ENCODE measurements around the gene SF3B2. TPM values are rescaled to one million over a fixed set of nuclear protein-coding genes. Genes with fewer than 3 reads are reported as not detected.

SF3B2 gene
- total RNA-seq, 5 donors from 2014 or later (not counting 1 experiment from before 2014, with no cell fraction given), result 189 to 264 (median 224) TPM

GRCh38 chr11:66045177-66045639 lies 7.0 kb upstream of the SF3B2 start:
- no peaks in the 10 kb centered on the region for H3K9me3 ChIP-seq
- H3K4me1 ChIP-seq (ENCODE audit: control insufficient read depth in 1 of 2, extremely low read depth in 1 of 2, insufficient read depth in 2 of 2, low read length in 2 of 2), result peaks cover 2 to 18% of the 10 kb centered on the region in 2 experiments
- ATAC-seq (replicated peaks in 1 of 4), result peak; percentile 92 to 96 (median 94)
- no peak overlapping the region for H3K4me3 ChIP-seq (ENCODE audit: control insufficient read depth in 1 of 2, extremely low read depth in 1 of 2, low read length in 1 of 2)
- H3K27ac Mint-ChIP-seq, result peak overlapping the region in 1 of 2 donors; percentile 23
- no peak overlapping the region for H3K27ac ChIP-seq (ENCODE audit: low read length)
- H3K4me1 Mint-ChIP-seq, result peaks cover 11 to 21% (median 13%) of the 10 kb centered on the region in 3 donors
- H3K27me3 ChIP-seq (replicated peaks in 1 of 2; ENCODE audit: control insufficient read depth in 2 of 2, extremely low read depth in 1 of 2, insufficient read depth in 2 of 2, low read length in 1 of 2), result peaks cover 0 to 26% of the 10 kb centered on the region in 2 experiments
- H3K9me3 Mint-ChIP-seq, result no peaks in the 10 kb centered on the region
- H3K36me3 Mint-ChIP-seq, result no peaks in the 10 kb centered on the region
- 13% methylated on average over 8 of the region's 11 CpGs for WGBS (ENCODE audit: insufficient coverage)
- H3K4me3 Mint-ChIP-seq, result no peak overlapping the region
- peak; percentile 58 to 91 (median 78) for DNase-seq
- peaks cover 4 to 6% of the 10 kb centered on the region in 2 donors for H3K27me3 Mint-ChIP-seq
- H3K36me3 ChIP-seq (ENCODE audit: control insufficient read depth in 2 of 2, extremely low read depth in 1 of 2, insufficient read depth in 1 of 2, low read length in 1 of 2), result no peaks in the 10 kb centered on the region
- ChIA-PET POLR2A (interaction anchor here in 1 of 2 donors (0.5 kb wide), 1 partner anchor 613 kb away, joined by 3 read pairs; no protein-coding TSS in a partner anchor), CTCF (interaction anchor here (0.6 to 2.0 kb wide), 13 partner anchors 11 to 824 kb away, joined by 3 to 11 read pairs (median 4); partner anchors contain the start of genes CCDC85B (in 1 of the 2) and PACS1 (in 1 of the 2))

GRCh38 chr11:66046901-66047300 lies 5.3 kb upstream of the SF3B2 start:
- H3K27ac ChIP-seq (ENCODE audit: low read length), result no peak overlapping the region
- WGBS (ENCODE audit: insufficient coverage), result no CpG with 5 or more reads among the region's 3 CpGs
- no peaks in the 10 kb centered on the region for H3K9me3 ChIP-seq
- no peaks in the 10 kb centered on the region for H3K36me3 Mint-ChIP-seq
- peaks cover 0 to 26% of the 10 kb centered on the region in 2 experiments for H3K27me3 ChIP-seq (replicated peaks in 1 of 2; ENCODE audit: control insufficient read depth in 2 of 2, extremely low read depth in 1 of 2, insufficient read depth in 2 of 2, low read length in 1 of 2)
- H3K27ac Mint-ChIP-seq, result no peak overlapping the region
- POLR2A ChIA-PET, result no interaction called here
- no peaks in the 10 kb centered on the region for H3K9me3 Mint-ChIP-seq
- H3K4me1 ChIP-seq (ENCODE audit: control insufficient read depth in 1 of 2, extremely low read depth in 1 of 2, insufficient read depth in 2 of 2, low read length in 2 of 2), result peaks cover 2 to 29% of the 10 kb centered on the region in 2 experiments
- no peak for DNase-seq
- H3K36me3 ChIP-seq (ENCODE audit: control insufficient read depth in 2 of 2, extremely low read depth in 1 of 2, insufficient read depth in 1 of 2, low read length in 1 of 2), result no peaks in the 10 kb centered on the region
- peaks cover 19 to 31% (median 20%) of the 10 kb centered on the region in 3 donors for H3K4me1 Mint-ChIP-seq
- H3K4me3 Mint-ChIP-seq, result no peak overlapping the region
- CTCF ChIA-PET, result interaction anchor here in 1 of 2 donors (0.6 kb wide), 1 partner anchor 9 kb away, joined by 6 read pairs; no protein-coding TSS in a partner anchor
- no peak for ATAC-seq (replicated peaks in 1 of 4)
- H3K27me3 Mint-ChIP-seq, result peaks cover 4 to 6% of the 10 kb centered on the region in 2 donors
- no peak overlapping the region for H3K4me3 ChIP-seq (ENCODE audit: control insufficient read depth in 1 of 2, extremely low read depth in 1 of 2, low read length in 1 of 2)

- no peaks in the 10 kb centered on the region for H3K9me3 ChIP-seq
- CTCF ChIA-PET, result no interaction called here
- Mint-ChIP-seq H3K36me3 (no peaks in the 10 kb centered on the region), H3K4me1 (peaks cover 27 to 37% (median 28%) of the 10 kb centered on the region in 3 donors), H3K27me3 (peaks cover 4 to 6% of the 10 kb centered on the region in 2 donors), H3K9me3 (no peaks in the 10 kb centered on the region), H3K27ac (no peak overlapping the region), H3K4me3 (no peak overlapping the region)
- H3K27me3 ChIP-seq (replicated peaks in 1 of 2; ENCODE audit: control insufficient read depth in 2 of 2, extremely low read depth in 1 of 2, insufficient read depth in 2 of 2, low read length in 1 of 2), result peaks cover 0 to 26% of the 10 kb centered on the region in 2 experiments
- POLR2A ChIA-PET, result no interaction called here
- 92% methylated on average over 8 of the region's 11 CpGs for WGBS (ENCODE audit: insufficient coverage)
- H3K4me3 ChIP-seq (ENCODE audit: control insufficient read depth in 1 of 2, extremely low read depth in 1 of 2, low read length in 1 of 2), result no peak overlapping the region
- DNase-seq (no peak), ATAC-seq (replicated peaks in 1 of 4) (no peak)
- no peak overlapping the region for H3K27ac ChIP-seq (ENCODE audit: low read length)
- no peaks in the 10 kb centered on the region for H3K36me3 ChIP-seq (ENCODE audit: control insufficient read depth in 2 of 2, extremely low read depth in 1 of 2, insufficient read depth in 1 of 2, low read length in 1 of 2)
- peaks cover 3 to 33% of the 10 kb centered on the region in 2 experiments for H3K4me1 ChIP-seq (ENCODE audit: control insufficient read depth in 1 of 2, extremely low read depth in 1 of 2, insufficient read depth in 2 of 2, low read length in 2 of 2)
These were observed 4.4 kb upstream of the SF3B2 start for GRCh38 chr11:66047541-66048365.

- no peak for ATAC-seq (replicated peaks in 1 of 4)
- H3K4me1 Mint-ChIP-seq, result peaks cover 35 to 45% (median 36%) of the 10 kb centered on the region in 3 donors
- no peak within 1 kb of the TSS for H3K27ac Mint-ChIP-seq
- CTCF ChIA-PET, result no interaction called here
- no peaks in the 10 kb centered on the region for H3K9me3 ChIP-seq
- 48% methylated on average over 19 of the region's 39 CpGs for WGBS (ENCODE audit: insufficient coverage)
- peak within 1 kb of the TSS in 1 of 3 donors; percentile 24 for H3K4me3 Mint-ChIP-seq
- no peak for DNase-seq
- POLR2A ChIA-PET, result interaction anchor here in 1 of 2 donors (0.6 kb wide), 1 partner anchor 216 kb away, joined by 3 read pairs; no protein-coding TSS in a partner anchor
- peaks cover 11 to 42% of the 10 kb centered on the region in 2 experiments for H3K4me1 ChIP-seq (ENCODE audit: control insufficient read depth in 1 of 2, extremely low read depth in 1 of 2, insufficient read depth in 2 of 2, low read length in 2 of 2)
- no peaks in the 10 kb centered on the region for H3K36me3 Mint-ChIP-seq
- peaks cover 0 to 26% of the 10 kb centered on the region in 2 experiments for H3K27me3 ChIP-seq (replicated peaks in 1 of 2; ENCODE audit: control insufficient read depth in 2 of 2, extremely low read depth in 1 of 2, insufficient read depth in 2 of 2, low read length in 1 of 2)
- H3K27ac ChIP-seq (ENCODE audit: low read length), result no peak within 1 kb of the TSS
- peaks cover 4 to 6% of the 10 kb centered on the region in 2 donors for H3K27me3 Mint-ChIP-seq
- H3K9me3 Mint-ChIP-seq, result no peaks in the 10 kb centered on the region
- H3K4me3 ChIP-seq (ENCODE audit: control insufficient read depth in 1 of 2, extremely low read depth in 1 of 2, low read length in 1 of 2), result no peak within 1 kb of the TSS
- peaks cover 0 to 6% of the 10 kb centered on the region in 2 donors for H3K36me3 ChIP-seq (ENCODE audit: control insufficient read depth in 2 of 2, extremely low read depth in 1 of 2, insufficient read depth in 1 of 2, low read length in 1 of 2)
These were observed 3.4 kb upstream of the SF3B2 start, which contains the start of gene GAL3ST3 for GRCh38 chr11:66048547-66049323. Gene GAL3ST3, minus strand, starts transcription at chr11:66049161. Its CDS starts 3,746 bp downstream, at chr11:66045415.

- DNase-seq (no peak), ATAC-seq (replicated peaks in 1 of 4) (no peak)
- Mint-ChIP-seq H3K9me3 (no peaks in the 10 kb centered on the region), H3K4me1 (peaks cover 30 to 40% (median 32%) of the 10 kb centered on the region in 3 donors), H3K27me3 (peaks cover 4 to 6% of the 10 kb centered on the region in 2 donors), H3K36me3 (peaks cover 9% of the 10 kb centered on the region), H3K27ac (peak overlapping the region; percentile 88 to 92), H3K4me3 (peak overlapping the region; percentile 97 to 100 (median 98))
- WGBS (ENCODE audit: insufficient coverage), result 100% methylated on average over 2 of the region's 5 CpGs
- Histone ChIP-seq H3K9me3 (no peaks in the 10 kb centered on the region), H3K27ac (ENCODE audit: low read length) (peak overlapping the region; percentile 86), H3K4me3 (ENCODE audit: control insufficient read depth in 1 of 2, extremely low read depth in 1 of 2, low read length in 1 of 2) (no peak overlapping the region), H3K36me3 (ENCODE audit: control insufficient read depth in 2 of 2, extremely low read depth in 1 of 2, insufficient read depth in 1 of 2, low read length in 1 of 2) (peaks cover 0 to 20% of the 10 kb centered on the region in 2 donors), H3K4me1 (ENCODE audit: control insufficient read depth in 1 of 2, extremely low read depth in 1 of 2, insufficient read depth in 2 of 2, low read length in 2 of 2) (peaks cover 11 to 33% of the 10 kb centered on the region in 2 experiments), H3K27me3 (replicated peaks in 1 of 2; ENCODE audit: control insufficient read depth in 2 of 2, extremely low read depth in 1 of 2, insufficient read depth in 2 of 2, low read length in 1 of 2) (peaks cover 0 to 26% of the 10 kb centered on the region in 2 experiments)
- ChIA-PET CTCF (no interaction called here), POLR2A (interaction anchor here in 1 of 2 donors (0.6 kb wide), 2 partner anchors 31 to 789 kb away, joined by 3 to 4 read pairs; no protein-coding TSS in a partner anchor)
These were observed 1.5 kb upstream of the SF3B2 start for GRCh38 chr11:66050581-66051231.

All from T-cell (primary cell).